ENCODE results near the gene UBE3B.

Gene UBE3B

DNA sequence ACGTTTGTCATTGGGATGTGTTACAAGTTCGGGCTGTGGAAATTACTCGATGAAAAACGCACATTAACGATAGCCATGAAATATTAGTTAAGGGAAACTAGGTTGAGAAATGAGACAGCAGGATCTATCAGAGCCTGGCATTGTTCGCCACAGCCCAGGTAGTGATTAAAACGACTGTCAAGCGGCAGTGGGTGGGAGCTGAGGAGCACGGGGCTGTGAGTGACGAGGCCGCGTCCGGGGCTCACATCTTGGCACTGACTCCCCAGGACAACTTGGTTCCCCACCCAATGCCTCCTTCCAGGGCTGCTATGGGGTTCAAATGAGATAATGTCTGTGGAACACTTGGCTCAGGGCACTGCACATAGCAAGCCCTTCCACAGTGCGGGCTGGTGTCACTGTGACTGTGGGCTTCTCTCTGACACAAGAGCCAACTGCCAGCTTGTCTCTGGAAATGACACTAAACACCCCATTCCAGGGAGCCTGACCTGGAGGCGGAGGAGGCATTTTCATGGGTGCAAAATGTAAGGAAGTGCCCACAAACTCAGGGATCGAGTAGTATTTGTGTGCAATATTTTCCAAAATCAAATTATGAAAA, 76.6 kb downstream of the UBE3B start:
- no peak for DNase-seq (ENCODE audit: low spot score)

- no peak for DNase-seq (ENCODE audit: low spot score)
Observed at GRCh38 chr12:109554761-109555160, 77.3 kb downstream of the UBE3B start.

- no peak for DNase-seq (ENCODE audit: low spot score)
Observed at GRCh38 chr12:109555431-109556315, 78.2 kb downstream of the UBE3B start.

- DNase-seq (ENCODE audit: low spot score), result no peak
Observed at GRCh38 chr12:109557200-109557599, 79.8 kb downstream of the UBE3B start.

GRCh38 chr12:109557805-109558204, 80.4 kb downstream of the UBE3B start:
- DNase-seq (ENCODE audit: low spot score), result no peak

- DNase-seq (ENCODE audit: low spot score), result no peak
Observed at GRCh38 chr12:109558374-109559199, 81.2 kb downstream of the UBE3B start.

DNA sequence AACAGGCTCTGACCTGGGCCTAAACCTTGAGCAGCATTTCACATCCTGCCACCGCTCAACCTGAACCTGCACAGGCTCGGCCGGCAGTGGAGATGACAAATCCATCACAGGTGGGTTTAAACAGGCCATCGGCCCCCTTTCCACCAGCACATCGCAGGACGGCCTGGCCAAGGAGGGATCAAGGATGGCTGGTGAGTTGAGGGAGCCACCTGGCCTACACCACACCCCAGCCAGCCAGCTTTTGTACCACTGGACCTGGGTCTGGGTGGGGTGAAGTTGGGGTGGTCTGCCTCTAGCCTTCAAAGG, 81.7 kb downstream of the UBE3B start:
- DNase-seq (ENCODE audit: low spot score), result no peak

DNA sequence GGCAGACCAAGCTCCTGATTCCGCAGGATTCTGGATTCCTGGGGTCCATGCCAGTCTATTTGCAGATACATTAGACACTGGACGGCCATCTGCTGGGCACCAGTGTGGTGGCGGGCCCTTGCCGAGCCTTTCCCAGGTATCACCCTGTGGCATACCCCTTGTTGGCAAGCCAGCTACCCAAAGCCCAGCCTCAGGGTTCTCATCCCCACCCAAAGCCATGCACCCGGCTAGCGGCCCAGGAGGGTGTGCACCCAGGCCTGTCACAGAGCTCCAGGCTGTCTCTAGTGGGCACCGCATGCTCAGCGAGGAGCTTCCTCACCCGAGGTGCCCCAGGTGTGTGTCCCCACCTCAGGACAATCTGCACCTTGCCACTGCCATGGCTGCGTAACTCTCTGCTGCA, 82.2 kb downstream of the UBE3B start:
- no peak for DNase-seq (ENCODE audit: low spot score)

- no peak for DNase-seq (ENCODE audit: low spot score)
Observed at GRCh38 chr12:109560867-109561710, 83.7 kb downstream of the UBE3B start.

DNA sequence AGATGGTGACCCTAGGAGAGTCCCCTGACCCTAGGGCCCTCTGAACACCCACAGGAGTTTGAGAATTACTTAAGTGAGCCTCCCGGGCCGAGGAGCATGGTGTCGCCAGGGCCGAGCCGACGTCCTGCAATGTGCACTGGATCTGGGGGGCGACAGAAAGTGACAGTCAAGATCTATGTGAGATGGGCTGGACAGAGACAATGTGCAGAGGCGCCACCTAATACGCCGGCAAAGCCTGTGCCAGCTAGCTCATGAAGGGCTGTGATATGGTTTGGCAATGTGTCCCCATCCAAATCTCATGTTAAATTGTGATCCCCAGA, 84.2 kb downstream of the UBE3B start:
- DNase-seq (ENCODE audit: low spot score), result no peak

GRCh38 chr12:109562871-109563270, 85.4 kb downstream of the UBE3B start:
- no peak for DNase-seq (ENCODE audit: low spot score)

DNA sequence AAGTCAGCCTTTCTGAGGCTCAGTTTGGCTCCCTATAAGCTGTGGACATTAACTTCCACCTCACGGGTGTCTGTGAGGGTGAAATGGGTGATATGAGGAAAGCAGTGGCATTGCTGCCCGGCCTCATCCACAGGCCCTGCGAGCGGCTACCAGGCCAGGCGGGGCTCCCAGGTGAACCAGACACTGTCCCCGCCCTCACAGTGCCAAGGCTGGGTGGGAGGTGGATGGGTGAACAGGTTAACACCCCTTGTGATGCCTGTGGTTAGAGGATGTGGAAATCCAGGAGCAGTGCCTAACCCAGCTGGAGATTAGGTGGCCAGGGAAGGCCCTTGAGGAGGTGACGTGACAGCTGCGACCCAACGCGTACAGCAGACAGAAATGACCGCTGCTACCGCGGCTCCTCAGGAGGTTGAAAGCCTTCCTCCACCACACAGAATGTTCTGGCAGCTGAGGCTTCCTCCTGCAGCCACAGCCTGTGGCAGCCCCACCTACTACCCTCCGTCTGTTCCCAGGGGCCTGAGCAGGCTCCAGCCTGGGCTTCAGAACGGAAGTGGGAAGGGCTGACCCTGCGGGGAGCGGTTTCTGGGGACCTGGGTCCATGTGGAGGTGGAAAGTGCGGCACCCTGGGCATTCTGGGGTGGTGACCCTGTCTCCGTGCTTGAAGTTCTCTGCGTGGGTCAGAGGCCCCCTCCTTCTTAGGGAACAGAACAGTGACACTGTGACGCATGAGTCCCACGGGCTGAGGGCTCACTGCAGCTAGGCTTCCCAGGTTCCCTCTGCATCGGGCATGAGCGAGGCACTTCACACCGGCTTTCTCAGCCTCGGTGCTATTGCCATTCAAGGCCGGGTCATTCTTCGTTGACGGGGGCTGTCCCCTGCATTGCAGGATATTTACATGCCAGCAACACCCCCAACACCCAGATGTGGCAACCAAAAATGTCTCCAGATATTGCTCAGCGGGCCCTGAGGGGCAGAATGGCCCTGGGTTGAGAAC, 86.2 kb downstream of the UBE3B start:
- DNase-seq (ENCODE audit: low spot score), result no peak

DNA sequence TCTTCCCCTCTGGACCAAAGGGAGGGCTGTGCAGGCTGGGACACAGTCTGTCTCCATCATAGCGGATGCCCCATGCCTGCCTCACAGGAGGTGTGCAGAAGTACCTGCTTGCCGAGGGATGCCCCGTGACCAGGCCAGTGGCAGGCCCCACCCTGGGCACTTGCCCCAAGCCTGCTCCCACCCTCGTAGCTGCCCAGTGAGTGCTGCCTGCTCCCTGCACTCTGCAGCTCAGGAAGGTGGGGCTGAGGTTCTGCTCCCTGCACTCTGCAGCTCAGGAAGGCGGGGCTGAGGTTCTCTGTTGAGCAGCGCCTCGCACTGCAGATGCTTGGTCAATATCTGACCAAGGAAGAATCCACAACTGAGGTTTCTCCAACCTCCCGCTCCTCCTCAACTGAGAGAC, 89.0 kb downstream of the UBE3B start:
- DNase-seq (ENCODE audit: low spot score), result no peak

DNA sequence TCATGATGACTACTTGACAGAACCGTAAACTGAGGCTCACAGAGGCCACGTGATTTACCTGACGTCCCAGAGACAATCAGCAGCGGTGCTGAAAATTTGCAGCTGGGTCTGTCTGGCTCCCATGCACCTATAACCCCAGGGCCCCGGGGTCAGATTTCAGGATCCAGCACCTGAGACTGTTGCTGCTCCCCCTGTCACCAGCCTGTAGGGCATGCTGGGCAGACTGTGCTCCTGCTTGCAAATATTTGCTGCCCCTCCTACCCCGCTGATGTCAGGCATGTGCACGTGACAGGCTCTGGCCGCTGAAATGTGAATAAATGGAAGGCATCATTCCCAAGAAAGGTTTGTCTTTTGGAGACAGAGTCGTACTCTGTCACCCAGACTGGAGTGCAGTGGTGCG, 89.9 kb downstream of the UBE3B start:
- DNase-seq (ENCODE audit: low spot score), result no peak

DNA sequence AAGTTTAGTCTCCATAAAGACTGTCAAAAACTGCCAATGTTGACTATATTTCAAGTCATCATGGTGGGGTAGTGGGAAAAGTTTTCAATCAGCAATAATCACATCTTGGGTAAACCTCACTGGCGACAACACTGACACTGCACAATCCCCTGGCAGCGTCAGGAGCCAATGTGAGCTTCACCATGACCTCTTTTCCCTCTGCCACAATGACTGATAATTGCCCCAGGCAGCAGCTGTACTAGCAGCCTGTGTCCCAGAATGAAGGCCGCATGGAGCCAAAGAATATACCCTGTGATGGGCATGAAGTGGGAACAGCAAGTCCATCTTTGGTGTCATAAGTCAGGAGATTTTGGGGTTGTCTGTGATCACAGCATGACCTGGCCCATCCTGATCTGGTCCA, 90.5 kb downstream of the UBE3B start:
- no peak for DNase-seq (ENCODE audit: low spot score)

DNA sequence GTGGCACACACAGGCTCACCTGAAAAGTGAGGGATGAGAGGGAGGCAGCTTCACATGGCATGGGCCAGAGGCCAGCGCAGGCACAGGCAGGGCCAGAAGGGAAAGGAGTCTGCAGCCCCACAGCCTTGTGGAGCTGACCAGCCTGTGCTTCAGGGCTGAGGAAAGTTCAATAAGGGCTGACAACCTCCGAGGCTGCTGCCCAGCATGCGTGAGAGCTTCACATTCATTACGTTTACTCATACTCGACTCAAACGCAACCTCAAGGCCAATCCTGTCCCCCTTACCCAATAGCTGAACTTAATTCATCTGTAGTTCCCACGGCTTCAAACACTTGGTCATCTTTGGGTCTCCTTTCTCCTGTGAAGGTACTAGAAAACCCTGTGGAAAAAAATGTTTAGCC, 91.1 kb downstream of the UBE3B start:
- DNase-seq (ENCODE audit: low spot score), result no peak

- no peak for DNase-seq (ENCODE audit: low spot score)
Observed at GRCh38 chr12:109571773-109572505, 94.5 kb downstream of the UBE3B start.

- DNase-seq (ENCODE audit: low spot score), result no peak
Observed at GRCh38 chr12:109572506-109572845, 95.0 kb downstream of the UBE3B start.

DNA sequence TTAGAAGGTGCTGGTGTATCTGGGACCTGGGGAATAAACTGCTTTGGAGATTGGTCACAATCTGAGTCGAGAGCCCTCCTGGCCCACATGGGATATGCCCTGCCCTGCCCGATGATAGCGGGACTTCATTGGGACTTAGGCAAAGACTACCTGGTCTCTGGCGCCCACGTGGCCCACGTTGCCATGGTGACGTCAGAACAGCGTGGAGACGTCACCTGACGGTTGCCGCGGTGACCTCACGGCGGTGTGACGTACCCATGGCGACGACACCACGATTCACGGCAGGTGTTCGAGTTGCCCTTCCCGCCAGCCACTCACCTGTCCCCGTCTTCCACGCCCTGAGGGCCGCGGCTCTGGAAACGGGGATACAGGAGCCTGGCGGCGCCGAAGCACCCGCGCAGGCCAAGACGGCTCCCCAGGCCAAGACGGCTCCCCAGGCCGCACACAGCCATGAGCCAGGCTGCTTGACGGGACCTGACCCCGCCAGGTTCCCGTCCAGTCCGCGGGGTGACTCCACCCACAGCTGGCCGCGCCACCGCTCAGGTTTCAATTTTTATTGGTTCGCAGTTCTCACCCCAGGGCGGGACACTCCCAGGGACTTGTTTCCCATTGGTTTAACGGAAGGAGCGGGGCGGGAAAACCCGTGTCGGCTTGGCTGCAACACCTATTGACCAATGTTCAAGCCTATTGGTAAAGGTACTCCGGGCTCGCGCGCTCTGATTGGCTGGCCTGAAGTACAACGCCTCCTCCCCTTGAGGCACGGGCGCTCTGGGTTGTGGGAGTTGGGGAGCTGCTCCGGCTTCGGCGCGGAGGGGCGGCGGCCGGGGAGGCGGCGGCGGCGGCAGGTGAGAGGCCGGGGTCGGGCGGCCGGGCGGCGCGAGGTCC, 95.8 kb downstream of the UBE3B start, which contains the start of the genes MMAB and MVK:
MMAB (minus strand) TSS at position 476 of the 885 bp plus-strand sequence; CDS start at position 452, 24 bp downstream.
MVK (plus strand) TSS at position 766 of the 885 bp plus-strand sequence. CDS start 1,029 bp downstream, outside the sequence.
- peak; percentile 99 for DNase-seq (ENCODE audit: low spot score)
